H9 (cell line): ENCODE measurements around the gene TBC1D9. TPM values are rescaled to one million over a fixed set of nuclear protein-coding genes. Genes with fewer than 3 reads are reported as not detected.

Experiments used
- DNase-seq: peaks from one replicate; pipeline ENCODE4 v3.0.0-alpha.2; 2017
- H2AFZ ChIP-seq: one replicate; pipeline ENCODE4 v1.6.1; 2013; ENCODE audit warnings: mild to moderate bottlenecking, low read length, control low read depth, moderate library complexity
- H2AK5ac ChIP-seq: 2 replicates; pipeline ENCODE4 v1.6.1; 2013; ENCODE audit warnings: low read length, control low read depth, mixed read lengths; ENCODE audit not compliant: insufficient read length
- H2BK120ac ChIP-seq: one replicate; pipeline ENCODE4 v1.6.1; 2013; ENCODE audit warnings: low read depth, mild to moderate bottlenecking, low read length, control low read depth, inconsistent platforms; ENCODE audit not compliant: poor library complexity, severe bottlenecking
- H2BK12ac ChIP-seq: 2 replicates; pipeline ENCODE4 v1.6.1; 2013; ENCODE audit warnings: low read length, control low read depth, mixed read lengths, low read depth; ENCODE audit not compliant: insufficient read length
- H2BK15ac ChIP-seq: 2 replicates; pipeline ENCODE4 v1.6.1; 2013; ENCODE audit warnings: low read depth, low read length, control low read depth
- H2BK20ac ChIP-seq: one replicate; pipeline ENCODE4 v1.6.1; 2013; ENCODE audit warnings: low read depth, mild to moderate bottlenecking, low read length, control low read depth, inconsistent platforms; ENCODE audit not compliant: poor library complexity, severe bottlenecking
- H2BK5ac ChIP-seq: 2 replicates; pipeline ENCODE4 v1.6.1; 2013; ENCODE audit warnings: low read length, control low read depth, mixed read lengths; ENCODE audit not compliant: insufficient read length
- H3K14ac ChIP-seq: 2 replicates; pipeline ENCODE4 v1.6.1; 2013; ENCODE audit warnings: low read length, control low read depth; ENCODE audit not compliant: insufficient read depth
- H3K18ac ChIP-seq: 2 replicates; pipeline ENCODE4 v1.6.1; 2013; ENCODE audit warnings: low read depth, mild to moderate bottlenecking, mixed read lengths, low read length, control low read depth; ENCODE audit not compliant: insufficient read length
- H3K23ac ChIP-seq: 2 replicates; pipeline ENCODE4 v1.6.1; 2013; ENCODE audit warnings: low read length, control low read depth, mixed read lengths, low read depth; ENCODE audit not compliant: insufficient read length
- H3K23me2 ChIP-seq: 2 replicates; pipeline ENCODE4 v1.6.1; 2013; ENCODE audit warnings: low read depth, mild to moderate bottlenecking, mixed read lengths, low read length, control low read depth; ENCODE audit not compliant: insufficient read length, poor library complexity, severe bottlenecking
- H3K27ac ChIP-seq: 2 replicates; pipeline ENCODE4 v1.5.1; 2013; ENCODE audit warnings: low read length, control low read depth, mixed read lengths, low read depth; ENCODE audit not compliant: insufficient read length
- H3K27me3 ChIP-seq: 2 replicates; pipeline ENCODE4 v1.6.1; 2013; ENCODE audit warnings: low read length, control low read depth, inconsistent platforms; ENCODE audit not compliant: insufficient read depth
- H3K4ac ChIP-seq: 2 replicates; pipeline ENCODE4 v1.6.1; 2013; ENCODE audit warnings: low read depth, mild to moderate bottlenecking, control low read depth, inconsistent platforms, low read length, moderate library complexity
- H3K4me1 ChIP-seq: 2 replicates; pipeline ENCODE4 v1.6.1; 2013; ENCODE audit warnings: low read length, control low read depth, inconsistent platforms; ENCODE audit not compliant: insufficient read depth
- H3K4me2 ChIP-seq: 2 replicates; pipeline ENCODE4 v1.6.1; 2013; ENCODE audit warnings: low read length, control low read depth, mixed read lengths; ENCODE audit not compliant: insufficient read length, insufficient read depth
- H3K56ac ChIP-seq: 2 replicates; pipeline ENCODE4 v1.6.1; 2013; ENCODE audit warnings: low read depth, mild to moderate bottlenecking, mixed read lengths, low read length, control low read depth; ENCODE audit not compliant: insufficient read length
- H3K79me1 ChIP-seq: 2 replicates; pipeline ENCODE4 v1.6.1; 2013; ENCODE audit warnings: low read depth, mild to moderate bottlenecking, moderate library complexity, low read length, control low read depth, inconsistent platforms; ENCODE audit not compliant: insufficient read depth, poor library complexity, severe bottlenecking
- H3K79me2 ChIP-seq: 2 replicates; pipeline ENCODE4 v1.6.1; 2013; ENCODE audit warnings: low read length, control low read depth, inconsistent platforms; ENCODE audit not compliant: insufficient read depth
- H3K9ac ChIP-seq: 2 replicates; pipeline ENCODE4 v1.6.1; 2013; ENCODE audit warnings: low read length, control low read depth, mixed read lengths; ENCODE audit not compliant: insufficient read length; ENCODE audit errors: extremely low read depth
- H3K9me3 ChIP-seq: one replicate; pipeline ENCODE4 v1.6.1; 2013; ENCODE audit warnings: low read depth, low read length, inconsistent platforms; ENCODE audit not compliant: control insufficient read depth
- H3T11ph ChIP-seq: one replicate; pipeline ENCODE4 v1.6.1; 2013; ENCODE audit warnings: mild to moderate bottlenecking, low read length, control low read depth, inconsistent platforms
- H4K20me1 ChIP-seq: one replicate; pipeline ENCODE4 v1.6.1; 2013; ENCODE audit not compliant: control insufficient read depth, insufficient read length, insufficient read depth
- H4K5ac ChIP-seq: 2 replicates; pipeline ENCODE4 v1.6.1; 2013; ENCODE audit warnings: low read depth, mild to moderate bottlenecking, mixed read lengths, low read length, control low read depth; ENCODE audit not compliant: insufficient read length
- H4K8ac ChIP-seq: replicated peaks from 2 replicates; pipeline ENCODE4 v1.6.1; 2013; ENCODE audit warnings: low read length, control low read depth, mixed read lengths, low read depth; ENCODE audit not compliant: insufficient read length
- H4K91ac ChIP-seq: 2 replicates; pipeline ENCODE4 v1.6.1; 2013; ENCODE audit warnings: low read depth, mild to moderate bottlenecking, moderate library complexity, mixed read lengths, low read length, control low read depth; ENCODE audit not compliant: insufficient read length
- H3K27ac Mint-ChIP-seq, 3 experiments: 2 replicates in 2 of 3; 3 replicates in 1 of 3; pipeline ENCODE4 v1.8.0; 2020 to 2021; ENCODE audit warnings: mixed read lengths in 3 of 3, mild to moderate bottlenecking in 1 of 3, moderate library complexity in 1 of 3
- H3K27me3 Mint-ChIP-seq: 2 replicates; pipeline ENCODE4 v1.8.0; 2021; ENCODE audit warnings: low read depth, mild to moderate bottlenecking, moderate library complexity, mixed read lengths
- H3K36me3 Mint-ChIP-seq, 3 experiments: 2 replicates in 2 of 3; 3 replicates in 1 of 3; pipeline ENCODE4 v1.8.0; 2020 to 2021; ENCODE audit warnings: low read depth in 3 of 3, mixed read lengths in 3 of 3; ENCODE audit not compliant: insufficient read depth in 1 of 3
- H3K4me1 Mint-ChIP-seq, 2 experiments: 2 replicates each; pipeline ENCODE4 v1.8.0; 2020; ENCODE audit warnings: mixed read lengths in 2 of 2
- H3K4me3 Mint-ChIP-seq, 2 experiments: 2 replicates in 1 of 2; 3 replicates in 1 of 2; pipeline ENCODE4 v1.8.0; 2020 to 2021; ENCODE audit warnings: mild to moderate bottlenecking in 2 of 2, mixed read lengths in 2 of 2, moderate library complexity in 1 of 2
- H3K9me3 Mint-ChIP-seq, 2 experiments: 2 replicates in 1 of 2; 3 replicates in 1 of 2; pipeline ENCODE4 v1.8.0; 2020; ENCODE audit warnings: mild to moderate bottlenecking in 2 of 2, mixed read lengths in 2 of 2, moderate library complexity in 1 of 2
- CTCF ChIP-seq: fragments of 200-600 bp; sonication (generic); conservative IDR thresholded peaks from 3 replicates; pipeline ENCODE4 v1.8.0; 2021; ENCODE audit warnings: antibody characterized with exemption, mild to moderate bottlenecking
- WGBS: extraction: QIAGEN DNeasy Blood & Tissue Kit; methylation state at CpG from one replicate; pipeline ENCODE4 v1.1.7; 2013; ENCODE audit warnings: missing lambda C conversion rate, low lambda C conversion rate, mixed read lengths; ENCODE audit not compliant: insufficient read length; ENCODE audit errors: extremely low coverage; 5-methylcytosine and 5-hydroxymethylcytosine counted together
- total RNA-seq: library from RNA; stranded (reverse); gene quantifications from 2 replicates; pipeline ENCODE4 v1.2.1, GENCODE V29; 2021

TBC1D9 gene
- total RNA-seq, 1 experiment from 2014 or later: 0.63 TPM

- Histone ChIP-seq H4K8ac (no peak overlapping the region), H3K9ac (no peak overlapping the region), H4K5ac (no peak overlapping the region), H3K4me1 (peaks cover 5% of the 10 kb centered on the region; the same call in 1 of the 2 replicates), H3K4me2 (no peak overlapping the region), H2BK120ac (no peak overlapping the region), H3K9me3 (no peaks in the 10 kb centered on the region), H3K18ac (no peak overlapping the region), H2BK5ac (no peak overlapping the region), H2BK20ac (no peak overlapping the region), H3K14ac (no peak overlapping the region), H2BK15ac (no peak overlapping the region), H3K79me1 (no peaks in the 10 kb centered on the region), H4K91ac (no peak overlapping the region), H4K20me1 (no peaks in the 10 kb centered on the region), H3T11ph (no peak overlapping the region), H3K79me2 (no peaks in the 10 kb centered on the region), H2AFZ (no peak overlapping the region), H3K23me2 (no peaks in the 10 kb centered on the region), H3K27ac (no peak overlapping the region), H3K23ac (no peak overlapping the region), H3K56ac (no peak overlapping the region), H2BK12ac (no peak overlapping the region), H3K4ac (no peak overlapping the region), H2AK5ac (no peak overlapping the region), H3K27me3 (no peaks in the 10 kb centered on the region)
- WGBS: no CpG with 5 or more reads among the region's 3 CpGs
- peaks cover 0 to 2% (median 0%) of the 10 kb centered on the region in 3 experiments; a peak in 1 of 7 replicates for H3K36me3 Mint-ChIP-seq
- DNase-seq: no peak
- H3K27me3 Mint-ChIP-seq: no peaks in the 10 kb centered on the region; the same call in 1 of the 2 replicates
- H3K9me3 Mint-ChIP-seq: no peaks in the 10 kb centered on the region; a peak in 1 of 5 replicates
- H3K4me3 Mint-ChIP-seq: no peak overlapping the region; a peak in 1 of 5 replicates
- H3K27ac Mint-ChIP-seq: peak overlapping the region in 1 of 3 experiments; percentile 25; a peak in 2 of 7 replicates
- peaks cover 65 to 75% of the 10 kb centered on the region in 2 experiments for H3K4me1 Mint-ChIP-seq
- TF ChIP-seq CTCF: no peak
Measured at GRCh38 chr4:140740906-140741670, 15.1 kb downstream of the TBC1D9 start.
